Panc1 (cell line): Measurements from ENCODE around the gene YIPF4.

ENCODE experiments used
- CTCF ChIP-seq: fragments of 450-650 bp; IDR thresholded peaks from 2 replicates; pipeline ENCODE4 v1.5.1; 2017; ENCODE audit warnings: mild to moderate bottlenecking
- TCF7L2 ChIP-seq: IDR thresholded peaks from 2 replicates; pipeline ENCODE4 v1.6.1; 2011; ENCODE audit warnings: mild to moderate bottlenecking, low read depth, low read length, inconsistent platforms

GRCh38 chr2:32274289-32274688 is 3.4 kb upstream of the YIPF4 start:
- no peak for TF ChIP-seq CTCF
- TF ChIP-seq TCF7L2, result no peak
